Effector CD8-positive, alpha-beta T cell (primary cell): ENCODE measurements around the gene PPP1R7.

Experiments used
- DNase-seq: peaks from one replicate; lab custom pipeline; 2025; lab: John Stamatoyannopoulos, UW

Gene PPP1R7

GRCh38 chr2:241120440-241120839 lies 29.8 kb upstream of the PPP1R7 start:
- no peak for DNase-seq

GRCh38 chr2:241121008-241121407 lies 29.3 kb upstream of the PPP1R7 start:
- DNase-seq, result no peak

GRCh38 chr2:241122376-241123002 lies 27.8 kb upstream of the PPP1R7 start:
- DNase-seq, result no peak

- DNase-seq, result no peak
Measured at GRCh38 chr2:241123816-241124536, 26.3 kb upstream of the PPP1R7 start.

- no peak for DNase-seq
Measured at GRCh38 chr2:241125626-241126025, 24.6 kb upstream of the PPP1R7 start.

GRCh38 chr2:241126201-241126611 lies 24.1 kb upstream of the PPP1R7 start:
- DNase-seq, result no peak

- DNase-seq, result no peak
Measured at GRCh38 chr2:241126771-241127202, 23.5 kb upstream of the PPP1R7 start.

GRCh38 chr2:241128266-241128665 lies 22.0 kb upstream of the PPP1R7 start:
- no peak for DNase-seq

- DNase-seq, result no peak
Measured at GRCh38 chr2:241129086-241129871, 21.0 kb upstream of the PPP1R7 start.

GRCh38 chr2:241130316-241130715 lies 20.0 kb upstream of the PPP1R7 start:
- no peak for DNase-seq

- DNase-seq, result no peak
Measured at GRCh38 chr2:241131531-241131930, 18.7 kb upstream of the PPP1R7 start.

GRCh38 chr2:241132538-241133435 lies 17.5 kb upstream of the PPP1R7 start:
- DNase-seq, result no peak

GRCh38 chr2:241133436-241133820 lies 16.8 kb upstream of the PPP1R7 start:
- DNase-seq, result no peak

- DNase-seq, result no peak
Measured at GRCh38 chr2:241134711-241135110, 15.6 kb upstream of the PPP1R7 start.

- no peak for DNase-seq
Measured at GRCh38 chr2:241135737-241136136, 14.5 kb upstream of the PPP1R7 start.

GRCh38 chr2:241136191-241136590 lies 14.1 kb upstream of the PPP1R7 start:
- DNase-seq, result no peak

GRCh38 chr2:241136661-241137260 lies 13.5 kb upstream of the PPP1R7 start:
- DNase-seq, result no peak

GRCh38 chr2:241137276-241138190 lies 12.7 kb upstream of the PPP1R7 start:
- DNase-seq, result no peak

GRCh38 chr2:241138471-241138870 lies 11.8 kb upstream of the PPP1R7 start:
- no peak for DNase-seq
